AG10803 (cell line): ENCODE data around the gene SNX6.
A peak's percentile ranks its signal among the peaks of the same experiment; 100 is the strongest.

Experiments
- DNase-seq: peaks from one replicate; pipeline ENCODE4 v3.0.0; 2010; ENCODE audit warnings: low read depth
- H3K4me3 ChIP-seq: 2 replicates; pipeline ENCODE4 v1.5.1; 2011; ENCODE audit warnings: mild to moderate bottlenecking, low read length, control low read depth
- CTCF ChIP-seq: conservative IDR thresholded peaks from 2 replicates; pipeline ENCODE4 v1.5.1; 2011; ENCODE audit warnings: mild to moderate bottlenecking, low read length, control low read depth, inconsistent platforms

Gene SNX6

GRCh38 chr14:34619471-34619870 is 10.5 kb downstream of the SNX6 start:
- TF ChIP-seq CTCF: no peak
- no peak overlapping the region for H3K4me3 ChIP-seq
- peak; percentile 13 for DNase-seq

GRCh38 chr14:34616360-34616759 is 13.6 kb downstream of the SNX6 start:
- no peak overlapping the region for H3K4me3 ChIP-seq
- DNase-seq: no peak
- no peak for TF ChIP-seq CTCF

- H3K4me3 ChIP-seq: no peak overlapping the region
- DNase-seq: no peak
- TF ChIP-seq CTCF: no peak
Measured at GRCh38 chr14:34615507-34615906, 14.4 kb downstream of the SNX6 start.

GRCh38 chr14:34614638-34615037 is 15.3 kb downstream of the SNX6 start:
- no peak overlapping the region for H3K4me3 ChIP-seq
- DNase-seq: no peak
- no peak for TF ChIP-seq CTCF

- DNase-seq: no peak
- no peak for TF ChIP-seq CTCF
- no peak overlapping the region for H3K4me3 ChIP-seq
Measured at GRCh38 chr14:34610101-34610500, 19.8 kb downstream of the SNX6 start.

GRCh38 chr14:34605461-34605860 is 24.5 kb downstream of the SNX6 start:
- no peak overlapping the region for H3K4me3 ChIP-seq
- no peak for DNase-seq
- TF ChIP-seq CTCF: no peak

- H3K4me3 ChIP-seq: no peak overlapping the region
- TF ChIP-seq CTCF: no peak
- DNase-seq: peak; percentile 6
Measured at GRCh38 chr14:34604995-34605394, 25.0 kb downstream of the SNX6 start.
